Measurements from ENCODE around the gene TMEM191C. TPM values are rescaled to one million over a fixed set of nuclear protein-coding genes. Genes with fewer than 3 reads are reported as not detected.

TMEM191C gene
- total RNA-seq, 6 experiments from 2014 or later, result 0.12 to 1.4 (median 0.66) TPM

- Histone ChIP-seq H3K27ac (no peak overlapping the region), H3K9me3 (no peaks in the 10 kb centered on the region), H3K4me3 (no peak overlapping the region), H3K27me3 (no peaks in the 10 kb centered on the region), H3K4me1 (no peaks in the 10 kb centered on the region), H3K36me3 (peaks cover 0 to 4% (median under 1%) of the 10 kb centered on the region in 4 donors)
- TF ChIP-seq POLR2A (IDR thresholded peaks at IDR 0.05) (no peak), CTCF (IDR thresholded peaks at IDR 0.05) (no peak)
- no peak for ATAC-seq
- intact Hi-C loops (cut with DNase I), result no loop called here
- peak in 2 of 3 donors; percentile 16 to 36 for DNase-seq
- no CpG with 5 or more reads among the region's 35 CpGs for WGBS (ENCODE audit: insufficient coverage, low coverage, low lambda C conversion rate, missing lambda C conversion rate)
Observed at GRCh38 chr22:21444701-21445436, 22.3 kb upstream of the TMEM191C start.

GRCh38 chr22:21445437-21446127 lies 21.6 kb upstream of the TMEM191C start:
- Histone ChIP-seq H3K27me3 (no peaks in the 10 kb centered on the region), H3K27ac (no peak overlapping the region), H3K9me3 (no peaks in the 10 kb centered on the region), H3K36me3 (peaks cover 0 to 4% (median under 1%) of the 10 kb centered on the region in 4 donors), H3K4me3 (no peak overlapping the region), H3K4me1 (no peaks in the 10 kb centered on the region)
- intact Hi-C loops (cut with DNase I), result no loop called here
- no peak for ATAC-seq
- TF ChIP-seq CTCF (IDR thresholded peaks at IDR 0.05) (no peak), POLR2A (IDR thresholded peaks at IDR 0.05) (no peak)
- peak in 2 of 3 donors; percentile 14 to 40 for DNase-seq
- 90% methylated on average over 2 of the region's 27 CpGs for WGBS (ENCODE audit: insufficient coverage, low coverage, low lambda C conversion rate, missing lambda C conversion rate)

GRCh38 chr22:21446128-21446826 lies 20.9 kb upstream of the TMEM191C start:
- intact Hi-C loops (cut with DNase I), result no loop called here
- DNase-seq (peak; percentile 14 to 51 (median 41)), ATAC-seq (no peak)
- no peak overlapping the region for H3K4me3 ChIP-seq
- no peaks in the 10 kb centered on the region for H3K4me1 ChIP-seq
- peaks cover 0 to 4% (median under 1%) of the 10 kb centered on the region in 4 donors for H3K36me3 ChIP-seq
- no peak overlapping the region for H3K27ac ChIP-seq
- WGBS (ENCODE audit: insufficient coverage, low coverage, low lambda C conversion rate, missing lambda C conversion rate), result 100% methylated on average over 8 of the region's 49 CpGs
- no peaks in the 10 kb centered on the region for H3K9me3 ChIP-seq
- TF ChIP-seq POLR2A (IDR thresholded peaks at IDR 0.05) (no peak), CTCF (IDR thresholded peaks at IDR 0.05) (no peak)
- H3K27me3 ChIP-seq, result no peaks in the 10 kb centered on the region

- 97% methylated on average over 9 of the region's 33 CpGs for WGBS (ENCODE audit: insufficient coverage, low coverage, low lambda C conversion rate, missing lambda C conversion rate)
Observed at GRCh38 chr22:21446827-21447690, 20.1 kb upstream of the TMEM191C start.

More at GRCh38 chr22:21446827-21447690, 20.1 kb upstream of the TMEM191C start:
- intact Hi-C loops (cut with DNase I), result no loop called here
- TF ChIP-seq CTCF (IDR thresholded peaks at IDR 0.05) (no peak), POLR2A (IDR thresholded peaks at IDR 0.05) (no peak)
- no peak overlapping the region for H3K27ac ChIP-seq
- no peaks in the 10 kb centered on the region for H3K9me3 ChIP-seq
- ATAC-seq, result no peak
- no peaks in the 10 kb centered on the region for H3K27me3 ChIP-seq
- DNase-seq, result peak in 2 of 3 donors; percentile 18 to 43
- no peak overlapping the region for H3K4me3 ChIP-seq
- H3K36me3 ChIP-seq, result peaks cover 0 to 4% (median under 1%) of the 10 kb centered on the region in 4 donors
- H3K4me1 ChIP-seq, result no peaks in the 10 kb centered on the region
